NCI-H2196 treated with DMSO at 0.1 percent for 48 hours (cell line): Measurements from ENCODE around the gene PADI1.

Source experiments
- DNase-seq: peaks from one replicate; lab custom pipeline; 2025; ENCODE audit not compliant: unreplicated experiment; lab: John Stamatoyannopoulos, UW

PADI1 gene

GRCh38 chr1:17270891-17271765 lies 66.2 kb downstream of the PADI1 start:
- DNase-seq, result no peak

GRCh38 chr1:17272066-17272465 lies 67.1 kb downstream of the PADI1 start:
- DNase-seq, result no peak

DNA sequence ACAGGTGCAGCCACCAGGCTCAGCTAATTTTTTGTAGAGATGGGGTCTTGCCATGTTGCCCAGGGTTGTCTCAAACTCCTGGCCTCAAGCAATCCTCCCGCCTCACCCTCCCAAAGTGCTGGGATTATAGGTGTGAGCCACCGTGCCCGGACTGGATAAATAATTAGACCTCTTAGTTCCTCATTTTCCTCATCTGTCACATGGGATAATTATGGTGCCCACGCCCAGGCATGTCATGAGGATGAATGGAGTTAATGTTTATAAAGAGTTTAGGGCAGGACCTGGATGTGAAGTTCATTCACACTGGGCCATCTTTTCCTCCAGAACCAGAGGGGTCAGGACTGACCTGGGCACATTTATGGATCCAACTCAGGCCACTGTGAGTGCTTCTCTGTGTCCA lies 67.7 kb downstream of the PADI1 start:
- no peak for DNase-seq

- no peak for DNase-seq
Observed at GRCh38 chr1:17273096-17273495, 68.2 kb downstream of the PADI1 start.

DNA sequence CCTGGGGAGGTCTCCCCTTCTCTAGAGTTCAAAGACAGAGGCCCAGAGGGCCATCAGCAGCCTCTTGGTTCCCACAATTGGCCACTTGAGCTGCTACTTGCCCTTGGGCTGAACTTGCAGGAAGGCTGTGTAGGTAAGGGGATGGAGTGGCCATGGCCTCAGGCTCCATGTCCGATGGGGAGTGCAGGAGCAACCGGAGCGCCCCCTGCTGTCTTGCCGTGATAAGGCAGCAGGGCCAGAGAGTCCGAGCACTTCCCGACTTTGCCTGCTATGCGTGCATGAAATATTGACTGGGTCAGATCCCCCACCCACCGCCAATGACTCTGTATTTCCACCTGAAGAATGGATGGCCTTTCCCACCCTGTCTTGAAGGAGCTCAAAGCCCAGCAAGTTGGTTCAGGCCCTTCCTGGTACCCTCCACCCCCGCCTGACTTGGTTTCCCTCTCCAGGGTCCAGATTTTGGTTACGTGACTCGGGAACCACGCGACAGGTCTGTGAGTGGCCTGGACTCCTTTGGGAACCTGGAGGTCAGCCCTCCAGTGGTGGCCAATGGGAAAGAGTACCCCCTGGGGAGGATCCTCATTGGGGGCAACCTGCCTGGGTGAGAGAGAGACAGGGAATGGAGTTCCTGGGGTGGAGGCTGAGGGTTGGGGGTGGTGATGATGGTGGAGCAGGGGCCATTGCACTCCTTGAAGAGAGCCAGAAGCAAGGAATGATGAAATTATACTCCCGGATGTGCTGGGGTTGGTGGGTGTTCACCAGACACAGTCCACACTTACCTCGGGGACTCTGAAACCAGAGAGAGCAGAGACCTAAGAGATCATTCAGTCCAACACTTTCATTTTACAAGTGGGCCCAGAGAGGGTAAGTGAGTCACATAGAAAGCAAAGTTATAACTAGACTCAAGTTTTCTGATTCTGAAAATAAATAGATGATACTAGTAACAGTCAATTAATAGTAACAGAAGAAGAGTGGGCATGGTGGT lies 69.5 kb downstream of the PADI1 start:
- peak; percentile 33 for DNase-seq

- DNase-seq, result no peak
Observed at GRCh38 chr1:17276568-17276967, 71.6 kb downstream of the PADI1 start.

DNA sequence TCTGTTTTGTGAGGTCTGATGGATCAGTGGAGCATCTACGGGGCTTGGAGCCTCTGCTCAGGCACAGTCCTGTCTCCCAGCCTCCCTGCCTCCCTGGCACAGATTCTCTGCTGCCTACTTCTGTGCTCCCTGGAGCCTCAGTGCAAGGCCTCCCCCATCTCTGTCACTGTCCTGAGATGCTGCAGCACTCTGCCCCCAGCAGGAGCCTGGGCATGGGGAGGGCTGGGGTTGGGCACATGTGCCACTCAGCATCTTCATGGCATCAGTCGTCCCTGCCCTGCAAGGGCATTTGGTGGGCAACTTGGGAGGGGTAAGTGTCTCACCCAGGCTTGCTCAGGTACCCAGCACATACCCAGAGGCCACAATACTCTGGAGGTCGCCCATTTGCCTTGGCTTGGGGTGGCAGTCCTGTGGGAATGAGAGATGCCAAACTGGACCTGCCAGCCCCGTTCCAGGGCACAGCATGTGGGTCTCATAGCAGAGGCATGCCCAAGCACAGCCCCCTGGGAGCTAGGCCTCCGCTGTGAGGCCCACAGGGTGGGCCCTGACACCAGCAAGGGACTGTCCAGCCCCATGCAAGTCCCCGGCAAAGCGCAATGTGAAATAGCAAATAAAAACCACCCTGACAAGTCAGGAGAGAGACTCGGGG lies 72.7 kb downstream of the PADI1 start:
- DNase-seq, result no peak

- DNase-seq, result no peak
Observed at GRCh38 chr1:17278996-17279830, 74.3 kb downstream of the PADI1 start.

- no peak for DNase-seq
Observed at GRCh38 chr1:17280436-17280835, 75.5 kb downstream of the PADI1 start.

- no peak for DNase-seq
Observed at GRCh38 chr1:17280894-17281293, 76.0 kb downstream of the PADI1 start.

DNA sequence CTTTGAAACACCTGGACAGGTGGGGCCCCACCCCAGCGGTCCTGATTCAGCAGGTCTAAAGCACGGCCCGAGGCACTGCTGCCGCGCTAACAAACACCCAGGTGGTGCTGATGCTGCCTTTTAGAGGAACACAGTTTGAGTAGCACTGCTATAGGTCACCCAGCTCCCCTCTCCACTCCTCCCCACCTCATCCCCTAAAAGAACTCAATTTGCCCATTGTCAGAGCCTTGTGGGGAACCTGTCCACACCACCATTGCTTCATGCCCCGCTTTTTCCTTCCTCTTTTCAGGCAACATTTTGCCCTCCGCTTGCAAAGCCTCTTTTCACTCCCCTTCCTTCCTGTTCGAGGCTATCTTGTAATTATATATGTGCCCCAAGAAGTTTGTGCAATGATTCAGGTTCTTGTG lies 76.8 kb downstream of the PADI1 start:
- DNase-seq, result no peak

GRCh38 chr1:17282836-17283235 lies 77.9 kb downstream of the PADI1 start:
- no peak for DNase-seq

GRCh38 chr1:17286646-17287045 lies 81.7 kb downstream of the PADI1 start:
- DNase-seq, result no peak

DNA sequence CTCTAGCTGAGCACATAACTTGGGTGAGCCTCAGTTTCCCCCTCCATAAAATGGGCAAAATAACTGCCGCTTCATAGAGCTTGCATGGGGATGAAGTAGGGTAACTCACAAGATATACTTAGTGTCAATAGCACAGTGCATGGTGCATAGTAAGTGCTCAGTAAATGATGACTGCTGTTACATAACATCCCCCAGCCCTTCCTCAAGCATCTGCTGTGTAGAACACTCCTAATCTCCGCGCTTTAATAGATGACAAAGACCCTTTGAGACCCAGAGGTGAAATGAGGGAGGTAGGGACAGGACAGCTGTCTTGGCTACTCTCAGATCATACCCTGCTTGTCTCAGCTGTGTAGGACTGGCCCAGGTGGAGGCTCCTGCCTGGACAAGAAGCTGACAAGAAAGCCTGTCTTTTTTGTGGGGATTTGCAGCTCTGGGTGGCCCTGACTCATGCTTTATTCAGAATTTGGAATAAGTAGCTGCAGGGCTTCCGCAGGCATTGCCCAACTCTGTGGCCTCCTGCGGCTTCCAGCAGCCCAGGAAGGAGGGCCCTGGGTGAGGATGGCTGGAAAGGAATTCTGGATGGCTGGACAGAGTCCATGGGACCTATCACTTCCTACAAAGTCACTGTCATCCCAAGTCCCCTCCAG lies 82.3 kb downstream of the PADI1 start:
- DNase-seq, result no peak

DNA sequence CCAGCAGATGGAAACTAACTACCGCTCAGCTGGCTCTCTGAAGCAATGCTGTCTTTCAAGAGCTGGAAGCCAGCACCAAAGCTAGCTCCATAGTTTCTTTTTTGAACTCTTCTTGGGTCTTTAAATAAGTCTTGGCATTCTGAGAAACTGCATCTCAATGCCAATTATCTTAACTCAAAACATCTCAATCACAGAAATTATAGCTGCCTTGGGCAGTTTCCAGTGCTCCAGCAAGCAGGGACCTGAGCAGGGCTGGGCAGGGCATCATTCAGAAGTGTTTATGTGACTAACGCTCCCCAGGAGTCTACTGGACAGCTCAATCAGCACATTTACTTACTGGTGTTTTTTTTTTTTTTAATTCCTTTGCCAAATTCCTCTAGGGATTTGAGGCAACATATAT lies 84.8 kb downstream of the PADI1 start:
- DNase-seq, result no peak

- DNase-seq, result no peak
Observed at GRCh38 chr1:17290553-17290952, 85.6 kb downstream of the PADI1 start.

- DNase-seq, result no peak
Observed at GRCh38 chr1:17292299-17293160, 87.6 kb downstream of the PADI1 start.

DNA sequence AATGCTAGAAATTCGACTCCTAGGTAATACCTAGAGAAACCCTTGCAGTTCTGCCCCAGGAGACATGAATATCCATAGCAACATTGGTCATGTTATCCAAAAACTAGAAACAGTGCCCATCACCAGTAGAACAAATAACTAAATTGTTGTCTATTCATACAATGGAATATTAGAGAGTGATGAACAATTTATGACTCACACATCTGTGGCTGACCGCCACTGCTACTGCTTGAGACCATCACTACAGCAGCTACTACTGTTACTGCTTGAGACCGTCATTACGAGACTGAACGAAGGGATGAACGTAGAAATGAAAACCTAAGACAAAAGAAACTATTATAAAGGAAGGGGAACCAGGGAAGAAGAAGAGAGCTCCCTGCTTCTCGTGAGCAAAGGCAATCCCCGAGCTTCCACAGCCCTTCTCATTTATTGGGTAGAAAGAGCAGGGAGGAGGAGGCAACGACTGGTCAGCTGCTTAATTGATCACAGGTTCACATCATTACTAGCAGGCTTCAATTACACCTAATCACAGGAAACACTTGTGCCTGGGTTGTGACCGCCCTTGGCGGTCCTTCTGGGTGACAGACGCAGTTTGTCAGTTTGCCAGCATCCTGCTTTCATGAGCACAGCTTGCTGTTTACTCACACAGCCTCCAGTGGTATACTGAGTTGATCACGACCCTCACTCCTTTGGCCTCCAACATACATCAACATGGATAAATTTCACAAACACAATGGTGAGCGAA lies 88.9 kb downstream of the PADI1 start:
- no peak for DNase-seq
